Karpas-422 (cell line): ENCODE results near the gene CDHR2. TPM values are rescaled to one million over a fixed set of nuclear protein-coding genes. Genes with fewer than 3 reads are reported as not detected.
A peak's percentile ranks its signal among the peaks of the same experiment; 100 is the strongest.

Experiments
- DNase-seq: peaks from one replicate; pipeline ENCODE4 v3.0.0-alpha.2; 2015
- H2AFZ ChIP-seq: fragments of 200-600 bp; sonication (generic); 2 replicates; pipeline ENCODE4 v1.6.1; 2014; ENCODE audit warnings: antibody characterized with exemption, low read length, mixed read lengths
- H3K27ac ChIP-seq: fragments of 200-600 bp; sonication (generic); 2 replicates; pipeline ENCODE4 v1.5.1; 2014; ENCODE audit warnings: mild to moderate bottlenecking, low read length, moderate library complexity
- H3K27me3 ChIP-seq: fragments of 200-600 bp; sonication (generic); 2 replicates; pipeline ENCODE4 v1.6.1; 2014; ENCODE audit warnings: low read length, mixed read lengths
- H3K36me3 ChIP-seq: fragments of 200-600 bp; sonication (generic); 2 replicates; pipeline ENCODE4 v1.6.1; 2014; ENCODE audit warnings: low read length, mixed read lengths; ENCODE audit not compliant: insufficient read depth
- H3K4me1 ChIP-seq: fragments of 200-600 bp; sonication (generic); 2 replicates; pipeline ENCODE4 v1.6.1; 2014; ENCODE audit warnings: mild to moderate bottlenecking, low read length, mixed read lengths
- H3K4me2 ChIP-seq: fragments of 200-600 bp; sonication (generic); 2 replicates; pipeline ENCODE4 v1.6.1; 2014; ENCODE audit warnings: low read length, low read depth, mild to moderate bottlenecking; ENCODE audit not compliant: poor library complexity, severe bottlenecking
- H3K4me3 ChIP-seq: fragments of 200-600 bp; sonication (generic); 2 replicates; pipeline ENCODE4 v1.5.1; 2014; ENCODE audit warnings: mild to moderate bottlenecking, antibody characterized with exemption, low read length, mixed read lengths
- H3K79me2 ChIP-seq: fragments of 200-600 bp; sonication (generic); 2 replicates; pipeline ENCODE4 v1.6.1; 2014; ENCODE audit warnings: mild to moderate bottlenecking, low read length, mixed read lengths
- H3K9ac ChIP-seq: fragments of 200-600 bp; sonication (generic); 2 replicates; pipeline ENCODE4 v1.6.0; 2014; ENCODE audit warnings: low read length
- H3K9me2 ChIP-seq: fragments of 200-600 bp; sonication (generic), shearing (Covaris generic); replicated peaks from 2 replicates; pipeline ENCODE4 v1.6.0; 2014; ENCODE audit warnings: mild to moderate bottlenecking, low read length, moderate library complexity; ENCODE audit not compliant: insufficient read depth
- H3K9me3 ChIP-seq: fragments of 300-700, 200-600 bp; sonication (generic); 2 replicates; pipeline ENCODE4 v1.6.1; 2014; ENCODE audit warnings: low read length, mixed read lengths
- H4K20me1 ChIP-seq: fragments of 200-600 bp; sonication (generic); 2 replicates; pipeline ENCODE4 v1.6.1; 2014; ENCODE audit warnings: mild to moderate bottlenecking, antibody characterized with exemption, low read length, low read depth; ENCODE audit not compliant: insufficient read depth
- total RNA-seq: library from RNA; depleted of rRNA; stranded (reverse); fragments of >200 nt; shearing (Covaris generic); gene quantifications from 2 replicates; pipeline ENCODE4 v1.2.3, GENCODE V29; 2014; ENCODE audit warnings: low replicate concordance

Gene CDHR2
- total RNA-seq, 1 experiment from 2014 or later, result 0.07 TPM

GRCh38 chr5:176629317-176629852 is 80.2 kb downstream of the CDHR2 start:
- Histone ChIP-seq H3K4me1 (peaks cover 35% of the 10 kb centered on the region), H2AFZ (no peak overlapping the region), H3K9me3 (no peaks in the 10 kb centered on the region), H3K27me3 (peaks cover 2% of the 10 kb centered on the region; the same call in 1 of the 2 replicates), H3K4me2 (no peak overlapping the region), H3K4me3 (no peak overlapping the region), H3K36me3 (no peaks in the 10 kb centered on the region), H4K20me1 (peaks cover 7% of the 10 kb centered on the region; the same call in 1 of the 2 replicates), H3K79me2 (no peaks in the 10 kb centered on the region), H3K9me2 (no peaks in the 10 kb centered on the region), H3K9ac (no peak overlapping the region), H3K27ac (no peak overlapping the region)
- DNase-seq, result no peak

- Histone ChIP-seq H3K4me3 (peak within 1 kb of the TSS; percentile 64), H3K36me3 (no peaks in the 10 kb centered on the region), H4K20me1 (peaks cover 7% of the 10 kb centered on the region; the same call in 1 of the 2 replicates), H3K9ac (peak within 1 kb of the TSS; percentile 28), H3K27me3 (peaks cover 2% of the 10 kb centered on the region; the same call in 1 of the 2 replicates), H2AFZ (no peak within 1 kb of the TSS; the same call in 1 of the 2 replicates), H3K9me2 (no peaks in the 10 kb centered on the region), H3K79me2 (no peaks in the 10 kb centered on the region), H3K27ac (no peak within 1 kb of the TSS), H3K9me3 (no peaks in the 10 kb centered on the region), H3K4me1 (peaks cover 32% of the 10 kb centered on the region), H3K4me2 (peak within 1 kb of the TSS; percentile 81)
- DNase-seq, result peak; percentile 79
These were observed 80.9 kb downstream of the CDHR2 start, which contains the start of the genes EIF4E1B and SNCB for GRCh38 chr5:176629853-176630680. TSS of gene EIF4E1B (plus strand) at chr5:176630675. CDS start at chr5:176642788, 12,113 bp downstream. TSS of gene SNCB (minus strand) at chr5:176630534. CDS start at chr5:176629654, 880 bp downstream.

GRCh38 chr5:176630681-176631222 is 81.6 kb downstream of the CDHR2 start:
- H3K9ac ChIP-seq, result peak overlapping the region; percentile 28
- no peak overlapping the region; the same call in 1 of the 2 replicates for H2AFZ ChIP-seq

GRCh38 chr5:176631383-176632200 is 82.5 kb downstream of the CDHR2 start:
- Histone ChIP-seq H3K9me2 (no peaks in the 10 kb centered on the region), H3K4me1 (peaks cover 28% of the 10 kb centered on the region), H3K9me3 (no peaks in the 10 kb centered on the region), H3K27ac (no peak overlapping the region), H3K9ac (no peak overlapping the region), H4K20me1 (peaks cover 7% of the 10 kb centered on the region; the same call in 1 of the 2 replicates), H3K4me3 (no peak overlapping the region), H3K79me2 (no peaks in the 10 kb centered on the region), H3K27me3 (peaks cover 2% of the 10 kb centered on the region; the same call in 1 of the 2 replicates), H2AFZ (no peak overlapping the region), H3K36me3 (no peaks in the 10 kb centered on the region), H3K4me2 (no peak overlapping the region)
- DNase-seq, result no peak

More at GRCh38 chr5:176630681-176631222, 81.6 kb downstream of the CDHR2 start:
- Histone ChIP-seq H3K4me3 (peak overlapping the region; percentile 64), H3K9me2 (no peaks in the 10 kb centered on the region), H3K79me2 (no peaks in the 10 kb centered on the region), H3K4me2 (peak overlapping the region; percentile 81), H4K20me1 (peaks cover 7% of the 10 kb centered on the region; the same call in 1 of the 2 replicates), H3K4me1 (peaks cover 28% of the 10 kb centered on the region), H3K27me3 (peaks cover 2% of the 10 kb centered on the region; the same call in 1 of the 2 replicates), H3K36me3 (no peaks in the 10 kb centered on the region), H3K27ac (no peak overlapping the region), H3K9me3 (no peaks in the 10 kb centered on the region)
- no peak for DNase-seq

- no peak overlapping the region for H3K4me2 ChIP-seq
- H3K27me3 ChIP-seq, result peaks cover 2% of the 10 kb centered on the region; the same call in 1 of the 2 replicates
These were observed 83.6 kb downstream of the CDHR2 start for GRCh38 chr5:176632745-176633144.

GRCh38 chr5:176633598-176633997 is 84.5 kb downstream of the CDHR2 start:
- H3K36me3 ChIP-seq, result no peaks in the 10 kb centered on the region
- no peaks in the 10 kb centered on the region for H3K9me2 ChIP-seq
- peaks cover 2% of the 10 kb centered on the region; the same call in 1 of the 2 replicates for H3K27me3 ChIP-seq
- peaks cover 28% of the 10 kb centered on the region for H3K4me1 ChIP-seq
- H3K9ac ChIP-seq, result peak overlapping the region; percentile 25; the same call in 1 of the 2 replicates
- no peaks in the 10 kb centered on the region for H3K79me2 ChIP-seq
- DNase-seq, result peak; percentile 82
- peak overlapping the region; percentile 40; the same call in 1 of the 2 replicates for H3K4me3 ChIP-seq
- no peaks in the 10 kb centered on the region for H3K9me3 ChIP-seq
- no peak overlapping the region for H3K27ac ChIP-seq
- H3K4me2 ChIP-seq, result peak overlapping the region; percentile 67
- H4K20me1 ChIP-seq, result peaks cover 7% of the 10 kb centered on the region; the same call in 1 of the 2 replicates
- no peak overlapping the region for H2AFZ ChIP-seq

More at GRCh38 chr5:176632745-176633144, 83.6 kb downstream of the CDHR2 start:
- H3K79me2 ChIP-seq, result no peaks in the 10 kb centered on the region
- H3K9ac ChIP-seq, result no peak overlapping the region
- H3K27ac ChIP-seq, result no peak overlapping the region
- no peaks in the 10 kb centered on the region for H3K36me3 ChIP-seq
- no peak overlapping the region for H3K4me3 ChIP-seq
- DNase-seq, result no peak
- no peaks in the 10 kb centered on the region for H3K9me2 ChIP-seq
- H3K4me1 ChIP-seq, result peaks cover 28% of the 10 kb centered on the region
- H2AFZ ChIP-seq, result no peak overlapping the region
- H3K9me3 ChIP-seq, result no peaks in the 10 kb centered on the region
- peaks cover 7% of the 10 kb centered on the region; the same call in 1 of the 2 replicates for H4K20me1 ChIP-seq

GRCh38 chr5:176636426-176636825 is 87.3 kb downstream of the CDHR2 start:
- Histone ChIP-seq H3K4me2 (no peak overlapping the region), H4K20me1 (no peaks in the 10 kb centered on the region), H3K9ac (no peak overlapping the region), H3K9me3 (no peaks in the 10 kb centered on the region), H3K27me3 (no peaks in the 10 kb centered on the region), H3K4me1 (peaks cover 15% of the 10 kb centered on the region), H2AFZ (no peak overlapping the region), H3K36me3 (no peaks in the 10 kb centered on the region), H3K79me2 (no peaks in the 10 kb centered on the region), H3K4me3 (no peak overlapping the region), H3K27ac (no peak overlapping the region), H3K9me2 (no peaks in the 10 kb centered on the region)
- DNase-seq, result no peak
